Measurements from ENCODE around the gene BFSP1. TPM values are rescaled to one million over a fixed set of nuclear protein-coding genes. Genes with fewer than 3 reads are reported as not detected.

Gene BFSP1
- total RNA-seq, 1 donor from 2014 or later = 4.2 TPM

DNA sequence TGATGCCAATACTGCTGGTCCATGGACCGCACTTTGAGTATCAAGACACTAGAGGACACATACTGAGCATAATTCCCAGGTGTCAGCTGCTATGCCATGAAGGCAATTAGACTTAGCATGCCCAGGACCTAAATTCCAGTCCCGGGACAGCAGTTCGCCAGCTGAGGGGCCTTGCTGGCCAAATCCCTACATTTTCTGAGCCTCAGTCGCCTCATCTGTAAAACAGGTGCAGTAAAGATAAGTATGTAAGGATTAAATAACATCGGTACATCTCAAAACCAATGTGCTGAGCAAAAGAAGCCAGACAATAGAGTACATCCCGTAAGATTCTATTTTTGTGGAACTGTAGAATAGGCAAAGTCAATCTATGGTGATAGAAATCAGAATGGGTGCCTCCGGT is 1.0 kb downstream of the BFSP1 start:
- H3K79me2 ChIP-seq (ENCODE audit: insufficient read depth, low read length) = no peaks in the 10 kb centered on the region
- Mint-ChIP-seq H3K36me3 (ENCODE audit: low read depth, unreplicated experiment) (no peaks in the 10 kb centered on the region), H3K27me3 (ENCODE audit: low read depth, unreplicated experiment) (no peaks in the 10 kb centered on the region)

DNA sequence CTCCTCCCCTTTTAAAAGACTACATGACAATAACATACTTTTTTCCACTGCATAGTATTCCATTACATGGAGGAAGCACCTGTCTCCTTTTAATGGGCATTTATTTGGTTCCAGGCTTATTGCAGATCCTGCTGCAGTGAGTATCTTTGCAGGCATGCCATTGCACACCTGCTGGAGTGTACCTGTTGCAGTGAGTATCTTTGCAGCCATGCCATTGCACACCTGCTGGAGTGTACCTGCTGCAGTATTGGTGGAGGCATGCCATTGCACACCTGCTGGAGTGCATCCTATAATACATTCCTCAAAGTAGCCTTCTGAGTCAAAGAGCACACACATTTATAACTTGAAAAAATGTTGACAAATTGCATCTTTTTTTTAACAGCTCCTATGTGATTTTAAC is 1.6 kb downstream of the BFSP1 start:
- Mint-ChIP-seq H3K27ac (ENCODE audit: unreplicated experiment) (no peak overlapping the region), H3K9me3 (ENCODE audit: unreplicated experiment) (no peaks in the 10 kb centered on the region), H3K36me3 (ENCODE audit: low read depth, unreplicated experiment) (no peaks in the 10 kb centered on the region), H3K27me3 (ENCODE audit: low read depth, unreplicated experiment) (no peaks in the 10 kb centered on the region), H3K4me3 (ENCODE audit: unreplicated experiment) (no peak overlapping the region), H3K4me1 (ENCODE audit: low read depth, unreplicated experiment) (peaks cover 8% of the 10 kb centered on the region)
- Histone ChIP-seq H2AFZ (ENCODE audit: low read depth, low read length) (no peak overlapping the region), H3K9me3 (ENCODE audit: insufficient read depth, low read depth, low read length) (no peaks in the 10 kb centered on the region), H3K79me2 (ENCODE audit: insufficient read depth, low read length) (no peaks in the 10 kb centered on the region), H3K4me2 (ENCODE audit: low read length) (no peak overlapping the region), H3K4me1 (ENCODE audit: insufficient read depth, low read length) (peaks cover 13% of the 10 kb centered on the region), H3K36me3 (ENCODE audit: insufficient read depth, low read length) (no peaks in the 10 kb centered on the region), H4K20me1 (ENCODE audit: insufficient read depth, low read length) (no peaks in the 10 kb centered on the region), H3K27me3 (ENCODE audit: insufficient read depth, low read length) (peaks cover 2% of the 10 kb centered on the region), H3K9ac (ENCODE audit: low read length) (no peak overlapping the region), H3K4me3 (ENCODE audit: insufficient read depth, low read depth, low read length) (no peak overlapping the region), H3K27ac (ENCODE audit: low read depth, low read length) (no peak overlapping the region)
- DNase-seq (ENCODE audit: low read depth) = no peak
- FAIRE-seq = no peak
- TF ChIP-seq, protein P1, sequence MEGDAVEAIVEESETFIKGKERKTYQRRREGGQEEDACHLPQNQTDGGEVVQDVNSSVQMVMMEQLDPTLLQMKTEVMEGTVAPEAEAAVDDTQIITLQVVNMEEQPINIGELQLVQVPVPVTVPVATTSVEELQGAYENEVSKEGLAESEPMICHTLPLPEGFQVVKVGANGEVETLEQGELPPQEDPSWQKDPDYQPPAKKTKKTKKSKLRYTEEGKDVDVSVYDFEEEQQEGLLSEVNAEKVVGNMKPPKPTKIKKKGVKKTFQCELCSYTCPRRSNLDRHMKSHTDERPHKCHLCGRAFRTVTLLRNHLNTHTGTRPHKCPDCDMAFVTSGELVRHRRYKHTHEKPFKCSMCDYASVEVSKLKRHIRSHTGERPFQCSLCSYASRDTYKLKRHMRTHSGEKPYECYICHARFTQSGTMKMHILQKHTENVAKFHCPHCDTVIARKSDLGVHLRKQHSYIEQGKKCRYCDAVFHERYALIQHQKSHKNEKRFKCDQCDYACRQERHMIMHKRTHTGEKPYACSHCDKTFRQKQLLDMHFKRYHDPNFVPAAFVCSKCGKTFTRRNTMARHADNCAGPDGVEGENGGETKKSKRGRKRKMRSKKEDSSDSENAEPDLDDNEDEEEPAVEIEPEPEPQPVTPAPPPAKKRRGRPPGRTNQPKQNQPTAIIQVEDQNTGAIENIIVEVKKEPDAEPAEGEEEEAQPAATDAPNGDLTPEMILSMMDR (IDR thresholded peaks at IDR 0.05; ENCODE audit: insufficient read depth, low read depth, low read length) = no peak
- no peak for TF ChIP-seq EZH2 (IDR thresholded peaks at IDR 0.05; ENCODE audit: insufficient read depth, low read length)

More for the DNA sequence above, 1.0 kb downstream of the BFSP1 start:
- Histone ChIP-seq H3K4me2 (ENCODE audit: low read length) (peak overlapping the region; percentile 95), H3K9me3 (ENCODE audit: insufficient read depth, low read depth, low read length) (no peaks in the 10 kb centered on the region), H3K4me3 (ENCODE audit: insufficient read depth, low read depth, low read length) (peak overlapping the region; percentile 65), H3K36me3 (ENCODE audit: insufficient read depth, low read length) (no peaks in the 10 kb centered on the region), H3K4me1 (ENCODE audit: insufficient read depth, low read length) (peaks cover 13% of the 10 kb centered on the region), H3K9ac (ENCODE audit: low read length) (no peak overlapping the region), H2AFZ (ENCODE audit: low read depth, low read length) (no peak overlapping the region), H3K27me3 (ENCODE audit: insufficient read depth, low read length) (peaks cover 1% of the 10 kb centered on the region), H3K27ac (ENCODE audit: low read depth, low read length) (no peak overlapping the region), H4K20me1 (ENCODE audit: insufficient read depth, low read length) (no peaks in the 10 kb centered on the region)
- H3K4me3 Mint-ChIP-seq (ENCODE audit: unreplicated experiment) = peak overlapping the region; percentile 81
- TF ChIP-seq EZH2 (IDR thresholded peaks at IDR 0.05; ENCODE audit: insufficient read depth, low read length) = no peak
- TF ChIP-seq, protein P1 (IDR thresholded peaks at IDR 0.05; ENCODE audit: insufficient read depth, low read depth, low read length) = no peak
- H3K27ac Mint-ChIP-seq (ENCODE audit: unreplicated experiment) = no peak overlapping the region
- FAIRE-seq (no peak), DNase-seq (ENCODE audit: low read depth) (no peak)
- no peaks in the 10 kb centered on the region for H3K9me3 Mint-ChIP-seq (ENCODE audit: unreplicated experiment)
- peaks cover 8% of the 10 kb centered on the region for H3K4me1 Mint-ChIP-seq (ENCODE audit: low read depth, unreplicated experiment)

DNA sequence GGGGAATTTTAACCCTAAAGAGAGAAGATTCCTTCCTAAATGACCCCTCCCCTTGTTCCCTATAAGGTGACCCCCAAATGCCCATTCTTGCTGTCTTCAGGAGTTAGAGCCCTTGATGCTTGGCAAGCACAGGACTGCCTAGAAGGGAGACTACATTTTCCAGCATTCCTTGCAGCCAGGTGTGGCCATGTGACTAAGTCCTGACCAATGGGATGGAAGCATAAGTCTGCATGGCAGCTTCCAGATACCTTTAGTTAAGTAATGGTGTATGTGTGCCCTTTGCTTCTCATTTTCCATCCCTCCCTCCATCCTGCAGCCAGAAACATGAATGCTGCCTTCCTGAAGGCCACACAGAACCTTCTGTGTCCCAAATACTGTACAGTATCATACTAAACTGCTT is 5.5 kb downstream of the BFSP1 start:
- Mint-ChIP-seq H3K9me3 (ENCODE audit: unreplicated experiment) (peaks cover under 1% of the 10 kb centered on the region), H3K36me3 (ENCODE audit: low read depth, unreplicated experiment) (peaks cover 2% of the 10 kb centered on the region), H3K27ac (ENCODE audit: unreplicated experiment) (no peak overlapping the region), H3K27me3 (ENCODE audit: low read depth, unreplicated experiment) (peaks cover 9% of the 10 kb centered on the region), H3K4me3 (ENCODE audit: unreplicated experiment) (no peak overlapping the region), H3K4me1 (ENCODE audit: low read depth, unreplicated experiment) (no peaks in the 10 kb centered on the region)
- Histone ChIP-seq H3K27ac (ENCODE audit: low read depth, low read length) (no peak overlapping the region), H3K9me3 (ENCODE audit: insufficient read depth, low read depth, low read length) (no peaks in the 10 kb centered on the region), H3K9ac (ENCODE audit: low read length) (no peak overlapping the region), H3K4me1 (ENCODE audit: insufficient read depth, low read length) (peaks cover 2% of the 10 kb centered on the region), H3K27me3 (ENCODE audit: insufficient read depth, low read length) (peaks cover 2% of the 10 kb centered on the region), H3K4me2 (ENCODE audit: low read length) (no peak overlapping the region), H2AFZ (ENCODE audit: low read depth, low read length) (no peak overlapping the region), H3K36me3 (ENCODE audit: insufficient read depth, low read length) (no peaks in the 10 kb centered on the region), H3K4me3 (ENCODE audit: insufficient read depth, low read depth, low read length) (no peak overlapping the region), H3K79me2 (ENCODE audit: insufficient read depth, low read length) (no peaks in the 10 kb centered on the region), H4K20me1 (ENCODE audit: insufficient read depth, low read length) (no peaks in the 10 kb centered on the region)
- DNase-seq (ENCODE audit: low read depth) (peak; percentile 17), FAIRE-seq (no peak)
- TF ChIP-seq EZH2 (IDR thresholded peaks at IDR 0.05; ENCODE audit: insufficient read depth, low read length) = no peak
- TF ChIP-seq, protein P1 (IDR thresholded peaks at IDR 0.05; ENCODE audit: insufficient read depth, low read depth, low read length) = no peak

All from astrocyte (in vitro differentiated cells and primary cell).